HG03457 (cell line): ENCODE measurements around the gene HOXA4.

ENCODE experiments used
- ATAC-seq: cut with Tn5 transposase; IDR thresholded peaks from one replicate; pipeline ENCODE4 v1.9.1; 2021; ENCODE audit warnings: moderate number of reproducible peaks; ENCODE audit not compliant: unreplicated experiment

HOXA4 gene

DNA sequence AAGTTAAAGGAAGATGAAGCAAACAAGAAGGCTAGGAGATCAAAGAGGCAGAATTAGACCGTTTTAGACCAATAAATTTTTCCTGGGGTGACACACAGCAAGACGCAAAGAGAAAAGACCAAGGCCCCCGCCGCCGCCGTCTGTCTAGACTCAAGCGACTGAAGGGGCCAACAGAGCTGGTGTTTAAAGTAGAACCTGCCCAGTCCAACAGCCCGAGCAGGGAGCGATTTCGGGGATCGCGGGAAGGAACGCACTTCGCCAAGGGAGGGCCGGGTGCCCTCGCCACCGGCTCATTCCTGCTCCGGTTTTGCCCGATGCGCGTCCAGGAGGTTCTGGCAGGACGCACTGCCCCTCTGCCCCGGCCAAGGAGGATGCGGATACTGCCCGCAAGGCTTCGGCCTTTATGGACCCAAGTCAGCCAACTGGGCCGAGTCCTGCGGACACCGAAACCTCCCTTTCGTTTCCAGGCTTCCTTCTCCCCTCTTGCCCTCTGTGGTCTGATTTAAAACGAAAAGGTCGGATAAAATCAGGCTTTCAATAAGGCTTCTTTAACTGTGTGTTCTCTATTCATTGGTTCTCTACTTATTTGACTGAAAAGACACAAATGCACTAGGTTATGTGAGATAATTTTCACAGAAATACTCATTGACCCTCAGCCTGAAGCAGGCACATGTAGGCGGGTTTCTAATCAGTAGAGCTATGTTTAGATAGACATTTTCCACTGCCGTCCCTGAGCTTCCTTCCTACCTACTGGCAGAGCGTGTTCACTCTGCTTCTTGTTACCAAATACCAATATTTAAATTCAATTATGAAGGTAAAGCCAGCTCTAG lies 28.1 kb upstream of the HOXA4 start:
- no peak for ATAC-seq

DNA sequence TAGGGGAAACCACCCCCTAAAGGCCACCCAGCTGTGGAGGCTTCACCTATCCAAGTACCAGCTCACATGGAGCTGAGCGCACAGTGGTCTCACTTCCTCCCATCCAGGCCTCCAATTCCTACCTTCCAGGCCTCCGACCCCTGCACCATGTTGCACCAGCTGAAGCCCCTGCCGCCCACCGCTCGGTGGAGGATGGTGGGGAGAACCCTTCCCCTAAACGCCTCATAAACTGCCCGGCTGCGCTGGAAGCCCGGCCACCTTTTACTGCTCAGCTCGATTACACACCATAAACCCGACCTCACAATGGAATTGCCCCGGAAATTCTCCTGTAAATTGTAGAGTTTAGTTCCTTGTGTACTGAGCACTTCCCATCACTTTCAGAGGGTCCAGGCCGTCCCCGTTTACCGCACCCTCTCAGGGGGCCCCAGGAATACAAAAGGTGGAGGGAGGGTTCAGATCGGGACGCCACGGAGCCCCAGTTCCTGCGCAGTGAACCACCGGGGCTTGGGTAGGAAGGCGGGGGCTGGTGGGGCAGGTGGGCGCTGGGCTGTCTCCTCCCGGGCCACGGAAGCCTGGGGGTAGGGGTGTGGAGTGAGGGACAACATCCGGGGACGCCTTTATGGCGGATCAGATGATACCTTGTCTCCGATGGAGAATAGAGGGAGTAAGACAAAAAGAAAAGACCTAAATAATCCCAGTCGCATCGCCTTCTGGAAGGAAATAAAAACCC lies 27.3 kb upstream of the HOXA4 start:
- ATAC-seq, result no peak

DNA sequence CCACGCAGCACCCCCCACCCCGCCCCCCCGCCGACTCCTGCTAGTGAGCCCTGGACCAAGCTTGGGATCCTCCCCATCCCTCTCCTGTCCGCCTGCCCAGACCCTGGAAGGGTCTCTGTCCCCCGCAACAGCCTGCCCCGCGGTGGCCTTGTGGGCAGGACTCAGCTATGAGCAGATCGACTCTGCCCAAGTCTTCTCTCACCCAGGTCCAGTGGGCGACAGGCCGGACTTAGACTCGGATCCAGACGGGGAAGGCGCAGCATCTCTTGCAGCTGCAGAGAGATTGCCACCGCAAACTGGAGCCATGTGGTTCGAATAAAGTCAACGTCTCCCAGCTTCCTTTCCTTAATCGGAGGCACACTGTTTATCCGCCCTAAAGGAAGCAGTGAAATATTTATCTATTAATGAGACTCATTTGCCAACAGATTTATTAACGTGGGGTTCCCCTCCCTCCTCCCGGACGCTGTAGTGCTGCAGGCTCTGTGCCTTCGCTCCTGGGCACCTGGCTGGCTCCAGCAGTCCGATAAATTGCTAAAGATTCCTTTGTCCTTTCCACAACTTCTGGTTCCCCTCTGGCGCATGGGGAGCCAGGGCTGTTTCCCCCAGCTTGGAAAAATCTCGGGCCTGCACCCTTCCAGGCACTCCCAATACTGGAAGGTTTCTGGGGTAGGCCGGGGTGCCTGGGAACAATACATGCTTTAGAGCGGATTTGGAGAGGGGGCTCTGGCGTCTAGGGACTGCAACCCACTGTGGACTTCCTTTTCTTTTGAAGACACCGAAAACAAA lies 26.6 kb upstream of the HOXA4 start:
- no peak for ATAC-seq

GRCh38 chr7:27156508-27156898 lies 25.9 kb upstream of the HOXA4 start, which contains the start of gene HOXA7:
TSS of gene HOXA7 (minus strand) at chr7:27156675. CDS start at chr7:27156545, 130 bp downstream.
- no peak for ATAC-seq

DNA sequence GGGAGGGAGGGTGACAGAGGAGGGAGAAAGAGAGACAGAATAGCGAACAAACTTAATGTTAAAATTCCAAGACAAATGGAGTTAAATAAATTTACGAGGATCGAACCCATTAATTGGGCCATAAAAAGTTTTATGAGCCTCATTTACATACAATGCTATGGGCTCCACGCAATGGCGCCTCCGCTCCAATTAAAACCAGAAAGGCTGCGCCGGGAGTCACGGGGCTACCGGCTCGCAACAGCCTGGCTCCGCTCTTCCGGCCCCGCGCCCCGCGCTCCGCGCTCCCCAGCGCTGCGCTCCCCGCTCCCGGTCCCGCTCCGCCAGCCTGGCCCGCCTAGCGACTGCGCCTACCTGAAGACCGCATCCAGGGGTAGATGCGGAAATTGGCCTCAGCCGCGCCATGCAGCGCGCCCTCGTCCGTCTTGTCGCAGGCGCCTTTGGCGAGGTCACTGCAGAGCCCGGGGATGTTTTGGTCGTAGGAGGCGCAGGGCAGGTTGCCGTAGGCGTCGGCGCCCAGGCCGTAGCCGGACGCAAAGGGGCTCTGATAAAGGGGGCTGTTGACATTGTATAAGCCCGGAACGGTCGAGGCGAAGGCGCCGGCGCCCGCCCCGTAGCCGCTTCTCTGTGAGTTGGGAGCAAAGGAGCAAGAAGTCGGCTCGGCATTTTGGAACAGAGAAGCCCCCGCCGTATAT lies 25.4 kb upstream of the HOXA4 start:
- ATAC-seq, result no peak

DNA sequence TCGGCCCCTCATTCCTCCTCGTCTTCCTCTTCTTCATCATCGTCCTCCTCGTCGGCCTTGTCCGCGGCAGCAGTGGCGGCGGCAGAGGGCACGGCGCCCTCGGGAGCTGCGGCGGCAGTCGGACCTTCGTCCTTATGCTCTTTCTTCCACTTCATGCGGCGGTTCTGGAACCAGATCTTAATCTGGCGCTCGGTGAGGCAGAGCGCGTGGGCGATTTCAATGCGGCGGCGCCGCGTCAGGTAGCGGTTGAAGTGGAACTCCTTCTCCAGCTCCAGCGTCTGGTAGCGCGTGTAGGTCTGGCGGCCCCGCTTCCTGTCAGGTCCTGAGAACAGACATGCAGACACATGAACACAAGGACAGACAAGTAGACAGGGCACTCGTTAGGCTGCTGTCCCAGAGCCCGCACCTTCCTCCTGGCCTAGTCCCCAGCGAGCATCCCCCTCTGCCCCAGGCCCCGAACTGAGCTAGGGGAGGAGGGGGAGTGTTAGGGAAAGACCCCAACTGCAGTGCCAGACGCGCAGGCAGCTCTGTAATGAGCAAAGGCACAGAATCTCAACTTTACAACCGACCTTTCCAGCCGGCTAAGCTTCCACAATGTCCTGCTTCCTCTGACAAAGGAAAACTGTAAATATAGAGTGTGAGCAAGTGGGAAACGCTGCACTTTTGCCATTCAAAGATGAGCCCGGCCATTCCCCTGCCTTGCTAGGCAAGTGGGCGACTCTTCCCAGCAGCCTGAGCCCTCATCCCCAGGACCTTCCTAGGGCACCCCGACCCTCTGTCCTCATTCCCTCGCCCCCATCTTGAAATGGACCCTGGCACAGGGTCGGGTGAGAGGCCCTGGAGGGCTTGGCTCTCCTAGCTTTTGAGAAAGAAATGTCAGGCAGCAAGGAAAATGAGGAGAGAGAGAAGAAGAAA lies 24.6 kb upstream of the HOXA4 start:
- ATAC-seq, result no peak

GRCh38 chr7:27154369-27154768 lies 23.8 kb upstream of the HOXA4 start:
- no peak for ATAC-seq

- ATAC-seq, result no peak
These were observed 23.0 kb upstream of the HOXA4 start for GRCh38 chr7:27153526-27153925.

GRCh38 chr7:27152816-27153442 lies 22.4 kb upstream of the HOXA4 start:
- no peak for ATAC-seq

- no peak for ATAC-seq
These were observed 21.6 kb upstream of the HOXA4 start, which contains the start of gene HOXA3 for GRCh38 chr7:27151931-27152815. TSS of gene HOXA3 (minus strand) at chr7:27152583. CDS start at chr7:27110640, 41,943 bp downstream.

GRCh38 chr7:27151341-27151930 lies 20.9 kb upstream of the HOXA4 start:
- no peak for ATAC-seq

- ATAC-seq, result no peak
These were observed 20.2 kb upstream of the HOXA4 start for GRCh38 chr7:27150568-27151340.

DNA sequence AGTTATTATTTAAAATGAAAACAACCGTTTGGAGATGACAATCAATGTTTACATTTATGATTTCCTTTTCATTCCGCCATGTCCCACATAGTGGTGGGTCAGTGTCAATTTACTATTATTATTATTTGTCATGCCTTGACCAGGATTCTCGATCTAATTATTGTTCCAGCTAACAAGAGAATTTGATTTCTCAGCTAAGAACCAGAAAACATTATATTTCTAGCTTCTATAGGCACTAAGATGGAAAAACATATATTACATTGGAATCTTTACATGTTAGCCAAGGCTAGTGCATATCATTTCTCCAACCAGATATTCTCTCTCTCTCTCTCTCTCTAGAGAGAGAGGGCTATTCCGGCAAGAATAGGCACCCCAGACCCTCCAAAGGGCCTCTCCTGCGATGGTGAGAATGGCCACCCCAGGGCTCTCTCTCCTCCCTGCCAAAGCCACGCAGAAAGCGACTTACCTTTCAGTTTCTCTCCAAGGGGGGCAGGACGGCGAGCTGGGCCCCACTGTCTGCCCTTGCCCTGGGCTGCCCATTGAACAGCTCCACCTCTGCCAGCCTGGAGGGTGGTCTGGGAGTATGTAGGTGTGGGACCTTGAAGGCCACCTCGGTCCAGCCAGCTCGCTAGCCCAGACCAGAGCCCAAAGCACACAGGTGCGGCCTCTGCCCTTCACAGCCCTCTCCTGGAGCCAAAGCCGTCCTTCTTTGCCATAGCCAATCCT lies 19.4 kb upstream of the HOXA4 start:
- no peak for ATAC-seq

DNA sequence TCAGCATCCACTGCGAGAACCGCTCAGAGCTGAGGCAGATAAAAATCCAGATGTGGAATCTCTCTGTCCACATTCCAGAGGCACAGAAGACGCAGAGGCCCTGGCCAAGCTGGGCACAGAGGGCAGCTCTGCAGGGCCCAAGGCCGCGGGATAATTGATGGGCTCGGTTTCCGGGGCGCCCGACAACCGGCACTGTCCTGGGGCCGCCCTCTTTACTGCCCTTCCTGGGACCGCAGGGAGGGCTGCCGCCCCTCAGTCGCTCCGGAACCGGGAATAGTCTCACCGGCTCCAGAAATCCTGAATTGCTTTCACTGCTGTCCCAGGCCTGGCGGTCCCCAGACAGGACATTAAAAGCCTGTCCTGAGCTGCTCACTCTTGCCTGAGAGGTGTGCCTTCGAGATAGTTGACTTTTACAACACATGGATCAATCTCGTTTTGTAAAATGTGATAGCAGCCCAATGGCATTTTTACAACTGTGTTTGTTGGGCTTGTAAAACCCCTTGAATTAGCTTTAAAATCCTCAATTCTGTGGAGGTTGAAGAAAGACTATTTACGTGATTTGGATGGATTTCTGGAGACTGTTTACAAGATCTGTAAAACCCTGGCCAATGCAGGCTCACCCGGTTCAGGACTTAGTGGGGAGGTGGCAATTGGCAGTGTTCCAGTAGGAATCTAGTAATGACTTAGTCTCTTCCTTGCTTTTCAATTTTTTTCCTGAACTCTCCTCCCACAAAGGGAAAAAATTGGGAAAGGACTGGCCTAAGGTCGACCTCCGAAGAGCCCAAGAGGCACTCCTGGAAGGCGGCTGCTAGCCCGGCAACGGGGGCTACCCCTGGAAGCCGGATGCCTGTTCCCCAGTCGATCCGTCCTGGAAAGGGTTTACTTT lies 18.4 kb upstream of the HOXA4 start:
- no peak for ATAC-seq

DNA sequence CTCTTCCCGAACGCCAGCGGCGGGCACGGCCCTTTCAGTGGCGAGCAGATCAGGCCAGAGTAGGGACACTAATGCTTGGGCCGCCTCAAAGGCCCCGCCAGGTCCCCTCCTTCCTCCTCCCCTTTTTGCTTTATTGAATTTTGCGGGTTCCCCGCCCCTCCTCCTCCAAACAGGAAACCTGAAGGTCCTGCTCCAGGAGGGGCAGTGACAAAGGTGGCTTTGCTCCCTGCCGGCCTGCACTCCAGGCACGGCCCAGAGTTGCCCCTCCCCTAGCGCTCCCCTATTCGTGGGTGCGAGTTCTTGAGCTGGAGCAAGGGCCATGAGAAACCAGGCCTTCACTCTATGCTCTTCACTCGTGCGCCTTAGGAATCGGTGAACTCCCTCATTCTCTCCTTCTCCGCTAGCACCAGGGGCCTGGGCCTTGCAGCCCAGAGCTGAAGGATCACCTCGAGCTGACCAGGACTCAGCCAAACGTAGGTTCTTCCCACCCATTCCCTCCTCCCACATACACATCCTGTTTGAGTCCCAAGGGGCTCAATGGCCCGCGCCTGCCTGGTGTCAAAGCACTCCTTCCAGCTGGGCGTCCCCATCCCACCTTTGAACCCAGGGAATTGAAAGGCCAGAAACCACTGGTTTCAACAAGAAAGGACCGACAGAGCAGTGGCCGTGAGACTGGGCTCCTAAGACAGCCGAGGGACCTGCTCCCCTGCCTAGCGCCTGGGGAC lies 17.6 kb upstream of the HOXA4 start:
- no peak for ATAC-seq
